Trophoblast cell (in vitro differentiated cells and primary cell): ENCODE results near the gene COPS7A.

Experiments
- DNase-seq, 2 donors: peaks; one replicate each; pipeline ENCODE4 v3.0.0-alpha.2; 2016
- H2AFZ ChIP-seq: 2 replicates; pipeline ENCODE4 v1.6.1; 2013; ENCODE audit warnings: low read length, moderate library complexity, mild to moderate bottlenecking; ENCODE audit not compliant: insufficient read depth, poor library complexity
- H2AK5ac ChIP-seq: 2 replicates; pipeline ENCODE4 v1.6.1; 2013; ENCODE audit warnings: mild to moderate bottlenecking, low read length
- H2BK120ac ChIP-seq: 2 replicates; pipeline ENCODE4 v1.6.1; 2013; ENCODE audit warnings: low read length, mild to moderate bottlenecking, moderate library complexity; ENCODE audit not compliant: insufficient read depth, poor library complexity
- H2BK12ac ChIP-seq: 2 replicates; pipeline ENCODE4 v1.6.1; 2013; ENCODE audit warnings: mild to moderate bottlenecking, low read length, moderate library complexity
- H2BK5ac ChIP-seq: 2 replicates; pipeline ENCODE4 v1.6.1; 2013; ENCODE audit warnings: low read length, low read depth, moderate library complexity, mild to moderate bottlenecking; ENCODE audit not compliant: poor library complexity
- H3K14ac ChIP-seq: 2 replicates; pipeline ENCODE4 v1.6.1; 2013; ENCODE audit warnings: mild to moderate bottlenecking, low read length
- H3K18ac ChIP-seq: 2 replicates; pipeline ENCODE4 v1.6.1; 2013; ENCODE audit warnings: mild to moderate bottlenecking, low read length
- H3K23ac ChIP-seq: 2 replicates; pipeline ENCODE4 v1.6.1; 2013; ENCODE audit warnings: low read length
- H3K27ac ChIP-seq: 2 replicates; pipeline ENCODE4 v1.5.1; 2013; ENCODE audit warnings: low read depth, mild to moderate bottlenecking, inconsistent platforms, low read length, moderate library complexity
- H3K27me3 ChIP-seq: 2 replicates; pipeline ENCODE4 v1.6.1; 2013; ENCODE audit warnings: inconsistent platforms, mild to moderate bottlenecking, low read length, moderate library complexity; ENCODE audit not compliant: insufficient read depth
- H3K36me3 ChIP-seq, 2 experiments: 1 replicate in 1 of 2; 2 replicates in 1 of 2; pipeline ENCODE4 v1.6.1; 2013; ENCODE audit warnings: low read length in 2 of 2, mild to moderate bottlenecking in 2 of 2, moderate library complexity in 1 of 2; ENCODE audit not compliant: insufficient read depth in 2 of 2, control insufficient read depth in 1 of 2
- H3K4ac ChIP-seq: 2 replicates; pipeline ENCODE4 v1.6.1; 2013; ENCODE audit warnings: low read depth, mild to moderate bottlenecking, low read length, moderate library complexity
- H3K4me1 ChIP-seq, 2 experiments: 1 replicate in 1 of 2; 2 replicates in 1 of 2; pipeline ENCODE4 v1.6.1; 2013; ENCODE audit warnings: low read length in 2 of 2, mild to moderate bottlenecking in 2 of 2, moderate library complexity in 1 of 2; ENCODE audit not compliant: insufficient read depth in 2 of 2, control insufficient read depth in 1 of 2
- H3K4me2 ChIP-seq: 2 replicates; pipeline ENCODE4 v1.6.1; 2013; ENCODE audit warnings: inconsistent platforms, mild to moderate bottlenecking, low read length, moderate library complexity
- H3K4me3 ChIP-seq: 2 replicates; pipeline ENCODE4 v1.5.1; 2013; ENCODE audit warnings: mild to moderate bottlenecking, low read depth, low read length, inconsistent platforms
- H3K79me1 ChIP-seq: one replicate; pipeline ENCODE4 v1.6.1; 2013; ENCODE audit warnings: low read length
- H3K79me2 ChIP-seq: 2 replicates; pipeline ENCODE4 v1.6.1; 2013; ENCODE audit warnings: low read length, mild to moderate bottlenecking; ENCODE audit not compliant: control insufficient read depth, insufficient read depth, poor library complexity
- H3K9ac ChIP-seq: 2 replicates; pipeline ENCODE4 v1.6.1; 2013; ENCODE audit warnings: mild to moderate bottlenecking, low read length
- H3K9me3 ChIP-seq: 2 replicates; pipeline ENCODE4 v1.6.1; 2013; ENCODE audit warnings: low read depth, mild to moderate bottlenecking, control low read depth, inconsistent platforms, low read length; ENCODE audit not compliant: insufficient read depth
- H4K12ac ChIP-seq: 2 replicates; pipeline ENCODE4 v1.6.1; 2013; ENCODE audit warnings: low read depth, mild to moderate bottlenecking, low read length, moderate library complexity
- H4K8ac ChIP-seq: 2 replicates; pipeline ENCODE4 v1.6.1; 2013; ENCODE audit warnings: low read depth, mild to moderate bottlenecking, low read length, moderate library complexity
- H4K91ac ChIP-seq: one replicate; pipeline ENCODE4 v1.6.1; 2013; ENCODE audit warnings: low read depth, mild to moderate bottlenecking, low read length, moderate library complexity
- WGBS: extraction: QIAGEN DNeasy Blood & Tissue Kit; methylation state at CpG from one replicate; pipeline ENCODE4 v1.1.7; 2013; ENCODE audit warnings: missing lambda C conversion rate; ENCODE audit not compliant: insufficient read length, insufficient coverage; ENCODE audit errors: extremely low coverage; 5-methylcytosine and 5-hydroxymethylcytosine counted together

COPS7A gene

DNA sequence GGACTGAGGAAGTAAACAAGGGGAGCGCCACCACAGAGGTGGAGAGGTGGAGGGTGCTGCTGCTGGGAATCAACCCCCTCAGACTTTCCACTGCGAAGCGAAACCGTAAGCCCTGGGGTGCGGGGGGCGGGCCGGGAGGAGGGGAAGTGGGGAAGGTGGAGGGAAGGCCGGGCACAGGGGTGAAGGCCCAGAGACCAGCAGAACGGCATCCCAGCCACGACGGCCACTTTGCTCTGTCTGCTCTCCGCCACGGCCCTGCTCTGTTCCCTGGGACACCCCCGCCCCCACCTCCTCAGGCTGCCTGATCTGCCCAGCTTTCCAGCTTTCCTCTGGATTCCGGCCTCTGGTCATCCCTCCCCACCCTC, 48.5 kb downstream of the COPS7A start, which contains the start of gene LAG3:
TSS of gene LAG3 (plus strand) at position 190 of the 365 bp plus-strand sequence. CDS start 333 bp downstream, outside the sequence.
- H2BK12ac ChIP-seq, result no peak within 1 kb of the TSS
- no peak within 1 kb of the TSS for H2BK5ac ChIP-seq
- H3K36me3 ChIP-seq, result peaks cover 27 to 28% of the 10 kb centered on the region in 2 experiments
- no peak within 1 kb of the TSS for H3K9ac ChIP-seq
- H4K12ac ChIP-seq, result no peak within 1 kb of the TSS
- no peak within 1 kb of the TSS for H3K4ac ChIP-seq
- no peak within 1 kb of the TSS for H3K4me3 ChIP-seq
- no peak within 1 kb of the TSS for H3K27ac ChIP-seq
- H3K9me3 ChIP-seq, result peaks cover 2% of the 10 kb centered on the region
- H2AFZ ChIP-seq, result no peak within 1 kb of the TSS
- peaks cover 11 to 15% of the 10 kb centered on the region in 2 experiments for H3K4me1 ChIP-seq
- no peak within 1 kb of the TSS for H3K23ac ChIP-seq
- no peak within 1 kb of the TSS for H3K14ac ChIP-seq
- H3K4me2 ChIP-seq, result no peak within 1 kb of the TSS
- no peak within 1 kb of the TSS for H2BK120ac ChIP-seq
- peaks cover 17% of the 10 kb centered on the region for H3K27me3 ChIP-seq
- peaks cover 7% of the 10 kb centered on the region for H3K79me2 ChIP-seq
- H4K91ac ChIP-seq, result no peak within 1 kb of the TSS
- no CpG with 5 or more reads among the region's 15 CpGs for whole genome bisulfite sequencing
- H2AK5ac ChIP-seq, result no peak within 1 kb of the TSS
- no peak within 1 kb of the TSS for H3K18ac ChIP-seq
- no peak for DNase-seq
- H3K79me1 ChIP-seq, result peaks cover 2% of the 10 kb centered on the region
- H4K8ac ChIP-seq, result no peak within 1 kb of the TSS

DNA sequence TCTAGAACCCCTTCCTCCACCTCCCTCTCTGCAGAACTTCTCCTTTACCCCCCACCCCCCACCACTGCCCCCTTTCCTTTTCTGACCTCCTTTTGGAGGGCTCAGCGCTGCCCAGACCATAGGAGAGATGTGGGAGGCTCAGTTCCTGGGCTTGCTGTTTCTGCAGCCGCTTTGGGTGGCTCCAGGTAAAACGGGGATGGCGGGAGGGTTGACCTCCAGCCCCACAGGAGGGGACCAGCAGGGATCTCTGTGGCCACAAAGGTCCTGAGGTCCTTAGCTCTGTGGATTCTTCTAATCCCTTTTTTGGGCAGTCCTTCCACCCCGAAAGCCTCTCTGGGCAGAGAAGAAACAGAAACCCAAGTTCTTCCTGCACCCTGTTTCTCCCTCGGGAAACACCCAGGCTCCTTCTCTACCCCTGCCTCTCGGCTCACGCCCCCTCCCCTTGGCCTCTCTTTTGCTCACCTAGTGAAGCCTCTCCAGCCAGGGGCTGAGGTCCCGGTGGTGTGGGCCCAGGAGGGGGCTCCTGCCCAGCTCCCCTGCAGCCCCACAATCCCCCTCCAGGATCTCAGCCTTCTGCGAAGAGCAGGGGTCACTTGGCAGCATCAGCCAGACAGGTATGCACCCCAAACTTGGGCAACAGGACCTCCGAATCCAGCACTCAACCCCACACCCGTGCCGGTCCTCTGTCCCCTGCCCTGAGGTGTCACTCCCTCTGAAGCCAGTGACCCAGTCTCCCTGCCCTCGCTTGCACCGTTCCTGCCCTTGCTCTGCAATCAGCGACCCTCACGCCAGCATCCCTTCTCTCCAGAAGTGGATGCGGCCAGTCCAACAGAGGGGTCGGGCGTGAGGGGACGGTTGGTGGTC, 49.1 kb downstream of the COPS7A start:
- H4K8ac ChIP-seq, result no peak overlapping the region
- no peak overlapping the region for H3K4ac ChIP-seq
- H3K36me3 ChIP-seq, result peaks cover 27 to 28% of the 10 kb centered on the region in 2 experiments
- H3K18ac ChIP-seq, result no peak overlapping the region
- H3K9ac ChIP-seq, result no peak overlapping the region
- peaks cover 2% of the 10 kb centered on the region for H3K79me2 ChIP-seq
- no peak overlapping the region for H2BK12ac ChIP-seq
- no peak overlapping the region for H4K12ac ChIP-seq
- no CpG with 5 or more reads among the region's 21 CpGs for WGBS
- no peak overlapping the region for H3K23ac ChIP-seq
- H3K4me3 ChIP-seq, result no peak overlapping the region
- no peak overlapping the region for H3K14ac ChIP-seq
- H3K27me3 ChIP-seq, result peaks cover 19% of the 10 kb centered on the region
- H3K9me3 ChIP-seq, result peaks cover 2% of the 10 kb centered on the region
- DNase-seq, result no peak
- peaks cover 8 to 10% of the 10 kb centered on the region in 2 experiments for H3K4me1 ChIP-seq
- H2BK5ac ChIP-seq, result no peak overlapping the region
- H2AFZ ChIP-seq, result no peak overlapping the region
- H3K79me1 ChIP-seq, result no peaks in the 10 kb centered on the region
- H3K27ac ChIP-seq, result no peak overlapping the region
- no peak overlapping the region for H4K91ac ChIP-seq
- H2BK120ac ChIP-seq, result no peak overlapping the region
- no peak overlapping the region for H2AK5ac ChIP-seq
- no peak overlapping the region for H3K4me2 ChIP-seq

DNA sequence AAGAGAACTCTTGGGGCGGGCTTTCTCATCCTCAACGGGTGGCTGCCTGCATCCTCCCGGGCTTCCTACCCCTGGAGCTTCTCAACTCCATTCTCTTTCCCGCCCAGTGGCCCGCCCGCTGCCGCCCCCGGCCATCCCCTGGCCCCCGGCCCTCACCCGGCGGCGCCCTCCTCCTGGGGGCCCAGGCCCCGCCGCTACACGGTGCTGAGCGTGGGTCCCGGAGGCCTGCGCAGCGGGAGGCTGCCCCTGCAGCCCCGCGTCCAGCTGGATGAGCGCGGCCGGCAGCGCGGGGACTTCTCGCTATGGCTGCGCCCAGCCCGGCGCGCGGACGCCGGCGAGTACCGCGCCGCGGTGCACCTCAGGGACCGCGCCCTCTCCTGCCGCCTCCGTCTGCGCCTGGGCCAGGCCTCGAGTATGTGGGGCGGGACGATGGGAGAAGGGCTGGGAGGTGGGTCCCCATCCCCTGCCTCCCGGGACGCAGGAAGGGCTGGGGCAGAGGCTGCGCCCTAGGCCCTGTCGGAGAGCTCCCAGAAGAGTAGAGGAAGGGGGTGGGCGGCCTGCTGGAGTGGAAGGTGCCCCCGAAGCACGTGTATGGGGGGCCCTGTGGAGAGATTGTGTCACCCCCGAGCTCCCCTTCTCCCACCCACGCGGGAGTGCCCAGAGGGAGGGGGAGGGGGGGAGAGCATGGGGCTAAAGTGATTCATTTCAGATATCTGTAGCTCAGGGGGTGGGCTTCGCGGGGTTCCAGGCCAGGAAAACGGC, 49.9 kb downstream of the COPS7A start:
- H4K91ac ChIP-seq, result no peak overlapping the region
- peaks cover 27 to 28% of the 10 kb centered on the region in 2 experiments for H3K36me3 ChIP-seq
- no peak overlapping the region for H2AFZ ChIP-seq
- no peak overlapping the region for H3K4me3 ChIP-seq
- H2BK120ac ChIP-seq, result no peak overlapping the region
- H3K79me1 ChIP-seq, result no peaks in the 10 kb centered on the region
- no CpG with 5 or more reads among the region's 60 CpGs for WGBS
- H2BK5ac ChIP-seq, result no peak overlapping the region
- H3K4me1 ChIP-seq, result peaks cover 5 to 8% of the 10 kb centered on the region in 2 experiments
- no peak overlapping the region for H3K4ac ChIP-seq
- no peak overlapping the region for H3K27ac ChIP-seq
- H3K14ac ChIP-seq, result no peak overlapping the region
- no peak overlapping the region for H4K12ac ChIP-seq
- H3K4me2 ChIP-seq, result peak overlapping the region; percentile 34
- no peak overlapping the region for H3K9ac ChIP-seq
- H3K27me3 ChIP-seq, result peaks cover 19% of the 10 kb centered on the region
- H2AK5ac ChIP-seq, result no peak overlapping the region
- DNase-seq, result no peak
- H3K18ac ChIP-seq, result no peak overlapping the region
- H3K9me3 ChIP-seq, result peaks cover 2% of the 10 kb centered on the region
- H3K79me2 ChIP-seq, result no peaks in the 10 kb centered on the region
- H4K8ac ChIP-seq, result no peak overlapping the region
- no peak overlapping the region for H2BK12ac ChIP-seq
- H3K23ac ChIP-seq, result no peak overlapping the region

DNA sequence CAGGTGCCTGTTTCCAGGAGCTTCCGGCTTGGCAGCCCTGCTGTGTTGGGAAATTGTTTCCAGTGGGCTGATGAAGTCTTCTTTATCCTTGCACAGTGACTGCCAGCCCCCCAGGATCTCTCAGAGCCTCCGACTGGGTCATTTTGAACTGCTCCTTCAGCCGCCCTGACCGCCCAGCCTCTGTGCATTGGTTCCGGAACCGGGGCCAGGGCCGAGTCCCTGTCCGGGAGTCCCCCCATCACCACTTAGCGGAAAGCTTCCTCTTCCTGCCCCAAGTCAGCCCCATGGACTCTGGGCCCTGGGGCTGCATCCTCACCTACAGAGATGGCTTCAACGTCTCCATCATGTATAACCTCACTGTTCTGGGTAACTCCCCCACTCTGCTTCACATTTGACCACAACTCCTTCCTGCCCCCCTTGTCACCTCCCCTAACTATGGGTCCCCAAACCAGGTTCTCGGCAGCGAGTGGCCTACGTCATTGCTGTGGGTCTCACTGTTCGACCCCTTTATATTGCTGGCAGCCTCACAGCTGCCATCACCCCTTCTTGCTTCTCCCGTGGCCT, 50.7 kb downstream of the COPS7A start:
- Histone ChIP-seq H4K12ac (no peak overlapping the region), H3K36me3 (peaks cover 22 to 23% of the 10 kb centered on the region in 2 experiments), H2AK5ac (no peak overlapping the region), H3K9ac (no peak overlapping the region), H3K4me1 (peaks cover 5 to 7% of the 10 kb centered on the region in 2 experiments), H3K27me3 (peaks cover 19% of the 10 kb centered on the region), H4K8ac (no peak overlapping the region), H2BK5ac (no peak overlapping the region), H3K79me1 (no peaks in the 10 kb centered on the region), H3K18ac (no peak overlapping the region), H3K4me2 (no peak overlapping the region), H4K91ac (no peak overlapping the region), H2AFZ (no peak overlapping the region), H3K4me3 (no peak overlapping the region), H3K14ac (no peak overlapping the region), H3K9me3 (peaks cover 2% of the 10 kb centered on the region), H3K23ac (no peak overlapping the region), H2BK120ac (no peak overlapping the region), H3K79me2 (no peaks in the 10 kb centered on the region), H3K4ac (no peak overlapping the region), H3K27ac (no peak overlapping the region), H2BK12ac (no peak overlapping the region)
- no CpG with 5 or more reads among the region's 15 CpGs for WGBS
- DNase-seq, result no peak
